ENCODE data around the gene RANBP9. TPM values are rescaled to one million over a fixed set of nuclear protein-coding genes. Genes with fewer than 3 reads are reported as not detected.

RANBP9 gene
- total and polyA plus RNA-seq, 9 of the 15 experiments (the other 6 are each of a cell fraction or from before 2014, with no cell fraction given), result 27.5 to 130 (median 61.5) TPM

DNA sequence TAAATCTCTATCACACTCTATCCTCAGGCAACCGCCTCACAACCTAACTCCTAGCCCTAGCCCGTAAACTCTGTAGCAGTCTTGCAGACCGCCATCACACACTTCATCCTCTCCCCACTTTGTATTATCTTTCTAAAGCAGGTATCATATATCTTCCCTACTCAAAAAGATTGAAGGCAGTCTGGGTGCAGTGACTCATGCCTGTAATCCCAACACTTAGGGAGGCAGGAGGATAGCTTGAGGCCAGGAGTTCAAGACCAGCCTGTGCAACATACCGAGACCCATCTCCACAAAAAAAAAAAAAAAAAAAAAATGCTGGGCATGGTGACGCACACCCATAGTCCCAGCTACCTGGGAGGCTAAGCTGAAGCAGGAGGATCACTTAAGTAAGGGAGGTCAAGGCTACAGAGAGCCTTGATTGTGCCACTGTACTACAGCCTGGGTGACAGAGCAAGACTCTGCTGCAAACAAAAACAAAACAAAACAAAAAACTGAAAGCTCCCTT, 22.9 kb downstream of the RANBP9 start (continued):
- TF ChIP-seq EHMT2 (IDR thresholded peaks at IDR 0.05) (peak; percentile 87), FOS (IDR thresholded peaks at IDR 0.05; ENCODE audit: extremely low read depth, insufficient read length) (peak; percentile 42), KLF13 (tag; IDR thresholded peaks at IDR 0.05; ENCODE audit: borderline replicate concordance, low read depth) (no peak), SUPT5H (IDR thresholded peaks at IDR 0.05) (no peak; the same call in 1 of the 2 replicates), POLR2A (conservative IDR thresholded peaks at IDR 0.05) (no peak), ZNF584 (CRISPR knock-in tag; IDR thresholded peaks at IDR 0.05; ENCODE audit: low read depth) (no peak), ELF2 (CRISPR knock-in tag; IDR thresholded peaks at IDR 0.05) (no peak), LCOR (CRISPR knock-in tag; IDR thresholded peaks at IDR 0.05) (no peak), NFE2 (IDR thresholded peaks at IDR 0.05; ENCODE audit: low read depth) (no peak), ZNF778 (CRISPR knock-in tag; IDR thresholded peaks at IDR 0.05) (no peak), ZNF644 (tag; IDR thresholded peaks at IDR 0.05; ENCODE audit: low read depth) (peak; percentile 76), ZZZ3 (IDR thresholded peaks at IDR 0.05) (0 out of 2 replicates have a peak, but pooled peaks have one; percentile 14), ZNF143 (CRISPR knock-in tag; IDR thresholded peaks at IDR 0.05) (no peak), SMARCC2 (IDR thresholded peaks at IDR 0.05; ENCODE audit: low read depth) (peak; percentile 77), JUN (IDR thresholded peaks at IDR 0.05; ENCODE audit: borderline replicate concordance, low read depth, low read length) (peak; percentile 65; the same call in 1 of the 2 replicates), JUN (CRISPR knock-in tag; IDR thresholded peaks at IDR 0.05; ENCODE audit: borderline replicate concordance) (no peak), KDM4B (IDR thresholded peaks at IDR 0.05; ENCODE audit: borderline replicate concordance in 2 of 2, low read depth in 1 of 2) (no peak), HDAC8 (tag; IDR thresholded peaks at IDR 0.05) (no peak), TOE1 (IDR thresholded peaks at IDR 0.05; ENCODE audit: borderline replicate concordance) (peak; percentile 40; the same call in 1 of the 2 replicates), TOE1 (CRISPR knock-in tag; IDR thresholded peaks at IDR 0.05; ENCODE audit: borderline replicate concordance, low read depth) (no peak), DNMT1 (IDR thresholded peaks at IDR 0.05) (no peak)
- TF ChIP-seq, protein P1, sequence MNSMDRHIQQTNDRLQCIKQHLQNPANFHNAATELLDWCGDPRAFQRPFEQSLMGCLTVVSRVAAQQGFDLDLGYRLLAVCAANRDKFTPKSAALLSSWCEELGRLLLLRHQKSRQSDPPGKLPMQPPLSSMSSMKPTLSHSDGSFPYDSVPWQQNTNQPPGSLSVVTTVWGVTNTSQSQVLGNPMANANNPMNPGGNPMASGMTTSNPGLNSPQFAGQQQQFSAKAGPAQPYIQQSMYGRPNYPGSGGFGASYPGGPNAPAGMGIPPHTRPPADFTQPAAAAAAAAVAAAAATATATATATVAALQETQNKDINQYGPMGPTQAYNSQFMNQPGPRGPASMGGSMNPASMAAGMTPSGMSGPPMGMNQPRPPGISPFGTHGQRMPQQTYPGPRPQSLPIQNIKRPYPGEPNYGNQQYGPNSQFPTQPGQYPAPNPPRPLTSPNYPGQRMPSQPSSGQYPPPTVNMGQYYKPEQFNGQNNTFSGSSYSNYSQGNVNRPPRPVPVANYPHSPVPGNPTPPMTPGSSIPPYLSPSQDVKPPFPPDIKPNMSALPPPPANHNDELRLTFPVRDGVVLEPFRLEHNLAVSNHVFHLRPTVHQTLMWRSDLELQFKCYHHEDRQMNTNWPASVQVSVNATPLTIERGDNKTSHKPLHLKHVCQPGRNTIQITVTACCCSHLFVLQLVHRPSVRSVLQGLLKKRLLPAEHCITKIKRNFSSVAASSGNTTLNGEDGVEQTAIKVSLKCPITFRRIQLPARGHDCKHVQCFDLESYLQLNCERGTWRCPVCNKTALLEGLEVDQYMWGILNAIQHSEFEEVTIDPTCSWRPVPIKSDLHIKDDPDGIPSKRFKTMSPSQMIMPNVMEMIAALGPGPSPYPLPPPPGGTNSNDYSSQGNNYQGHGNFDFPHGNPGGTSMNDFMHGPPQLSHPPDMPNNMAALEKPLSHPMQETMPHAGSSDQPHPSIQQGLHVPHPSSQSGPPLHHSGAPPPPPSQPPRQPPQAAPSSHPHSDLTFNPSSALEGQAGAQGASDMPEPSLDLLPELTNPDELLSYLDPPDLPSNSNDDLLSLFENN (IDR thresholded peaks at IDR 0.05; ENCODE audit: low read depth in 2 of 2, low read length in 2 of 2), result peak in 1 of 2 experiments; percentile 60; a peak in 1 of 4 replicates
- TF ChIP-seq, protein P2, sequence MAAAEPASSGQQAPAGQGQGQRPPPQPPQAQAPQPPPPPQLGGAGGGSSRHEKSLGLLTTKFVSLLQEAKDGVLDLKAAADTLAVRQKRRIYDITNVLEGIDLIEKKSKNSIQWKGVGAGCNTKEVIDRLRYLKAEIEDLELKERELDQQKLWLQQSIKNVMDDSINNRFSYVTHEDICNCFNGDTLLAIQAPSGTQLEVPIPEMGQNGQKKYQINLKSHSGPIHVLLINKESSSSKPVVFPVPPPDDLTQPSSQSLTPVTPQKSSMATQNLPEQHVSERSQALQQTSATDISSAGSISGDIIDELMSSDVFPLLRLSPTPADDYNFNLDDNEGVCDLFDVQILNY (CRISPR knock-in tag; IDR thresholded peaks at IDR 0.05), result no peak
- TF ChIP-seq, protein P3, sequence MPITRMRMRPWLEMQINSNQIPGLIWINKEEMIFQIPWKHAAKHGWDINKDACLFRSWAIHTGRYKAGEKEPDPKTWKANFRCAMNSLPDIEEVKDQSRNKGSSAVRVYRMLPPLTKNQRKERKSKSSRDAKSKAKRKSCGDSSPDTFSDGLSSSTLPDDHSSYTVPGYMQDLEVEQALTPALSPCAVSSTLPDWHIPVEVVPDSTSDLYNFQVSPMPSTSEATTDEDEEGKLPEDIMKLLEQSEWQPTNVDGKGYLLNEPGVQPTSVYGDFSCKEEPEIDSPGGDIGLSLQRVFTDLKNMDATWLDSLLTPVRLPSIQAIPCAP (CRISPR knock-in tag; IDR thresholded peaks at IDR 0.05; ENCODE audit: borderline replicate concordance), result no peak

All from K562 (cell line).